ENCODE data around the gene C14orf132.

Gene C14orf132

GRCh38 chr14:96029089-96029645 is 10.0 kb upstream of the C14orf132 start:
- TF ChIP-seq CTCF (IDR thresholded peaks at IDR 0.05; ENCODE audit: borderline replicate concordance, insufficient read depth, low read depth, low read length): no peak
- no peak overlapping the region for H3K4me3 ChIP-seq (ENCODE audit: low read depth, low read length)

GRCh38 chr14:96030108-96030760 is 8.9 kb upstream of the C14orf132 start:
- TF ChIP-seq CTCF (IDR thresholded peaks at IDR 0.05; ENCODE audit: borderline replicate concordance, insufficient read depth, low read depth, low read length): no peak

GRCh38 chr14:96031691-96032090 is 7.5 kb upstream of the C14orf132 start:
- TF ChIP-seq CTCF (IDR thresholded peaks at IDR 0.05; ENCODE audit: borderline replicate concordance, insufficient read depth, low read depth, low read length): no peak
- H3K4me3 ChIP-seq (ENCODE audit: low read depth, low read length): no peak overlapping the region

More at GRCh38 chr14:96030108-96030760, 8.9 kb upstream of the C14orf132 start:
- H3K4me3 ChIP-seq (ENCODE audit: low read depth, low read length): no peak overlapping the region

DNA sequence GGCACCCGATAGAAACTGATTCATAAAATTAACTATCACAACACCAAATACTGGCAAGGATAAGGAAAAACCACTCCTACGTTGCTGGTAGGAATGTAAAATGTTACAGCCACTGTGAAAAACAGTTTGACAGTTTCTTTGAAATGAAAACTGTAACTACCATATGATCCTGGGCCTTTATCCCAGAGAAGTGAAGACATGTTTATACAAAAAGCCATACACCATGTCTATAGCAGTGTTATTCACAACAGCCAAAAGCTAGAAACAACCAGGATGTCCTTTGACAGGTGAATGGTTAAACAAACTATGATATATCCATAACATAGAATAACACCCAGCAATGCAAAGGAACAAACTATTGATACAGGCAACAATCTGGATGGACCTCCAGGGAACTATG is 3.7 kb upstream of the C14orf132 start:
- TF ChIP-seq CTCF (IDR thresholded peaks at IDR 0.05; ENCODE audit: borderline replicate concordance, insufficient read depth, low read depth, low read length): no peak
- no peak overlapping the region for H3K4me3 ChIP-seq (ENCODE audit: low read depth, low read length)

DNA sequence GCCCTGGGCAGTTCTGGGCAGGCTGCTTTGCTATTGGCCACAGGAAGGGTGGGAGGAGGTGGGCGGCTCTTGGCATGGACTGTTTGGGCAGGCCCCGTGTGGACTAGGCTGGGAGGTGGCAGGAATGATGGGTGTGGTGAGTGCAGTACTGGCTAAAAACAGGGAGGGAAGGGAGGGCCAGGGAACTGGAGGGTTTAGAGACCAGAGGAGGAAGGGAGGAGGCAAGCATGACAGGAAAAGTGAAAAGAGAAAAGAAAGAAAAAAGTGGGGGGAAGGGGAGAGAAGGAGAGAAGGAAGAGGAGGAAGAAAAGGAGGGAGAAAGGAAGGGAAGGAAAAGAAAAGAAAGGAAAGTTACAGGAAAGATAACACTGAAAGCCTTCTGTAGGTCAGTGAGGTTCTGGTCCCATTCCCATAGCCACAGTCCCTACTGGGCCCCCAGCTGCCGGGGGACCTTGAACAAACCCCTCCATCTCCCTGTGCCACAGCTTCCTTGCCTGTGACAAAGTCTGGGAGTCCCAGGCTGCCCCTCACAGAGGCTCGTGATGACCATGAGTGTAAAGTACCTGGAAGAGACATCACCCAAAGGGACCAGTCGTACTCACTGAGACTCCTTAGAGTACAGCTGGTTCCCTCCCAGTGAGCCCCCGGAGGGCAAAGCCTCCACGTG is 1.1 kb upstream of the C14orf132 start:
- TF ChIP-seq CTCF (IDR thresholded peaks at IDR 0.05; ENCODE audit: borderline replicate concordance, insufficient read depth, low read depth, low read length): no peak

GRCh38 chr14:96038558-96038919 is 623 bp upstream of the C14orf132 start:
- H3K4me3 ChIP-seq (ENCODE audit: low read depth, low read length): no peak overlapping the region
- TF ChIP-seq CTCF (IDR thresholded peaks at IDR 0.05; ENCODE audit: borderline replicate concordance, insufficient read depth, low read depth, low read length): no peak

More for the DNA sequence above, 1.1 kb upstream of the C14orf132 start:
- H3K4me3 ChIP-seq (ENCODE audit: low read depth, low read length): no peak overlapping the region

All from GM12875 (cell line).